Thymus (tissue), 11 donors: ENCODE measurements around the gene LRRC39. TPM values are rescaled to one million over a fixed set of nuclear protein-coding genes. Genes with fewer than 3 reads are reported as not detected.

Experiments used
- DNase-seq, 9 donors: peaks; one replicate each; pipeline ENCODE4 v3.0.0-alpha.2; 2013; ENCODE audit warnings: low spot score in 9 of 9, low read depth in 6 of 9, missing footprints in 1 of 9
- H3K27ac ChIP-seq, 2 donors: one replicate each; pipeline ENCODE4 v1.5.1; 2013; ENCODE audit warnings: control low read depth in 1 of 2, low read depth in 1 of 2, low read length in 1 of 2, mild to moderate bottlenecking in 1 of 2, moderate library complexity in 1 of 2
- H3K27me3 ChIP-seq, 2 donors: one replicate each; pipeline ENCODE4 v1.5.1; 2013; ENCODE audit warnings: low read length in 1 of 2; ENCODE audit not compliant: control insufficient read depth in 2 of 2, insufficient read depth in 1 of 2
- H3K36me3 ChIP-seq, 2 donors: one replicate each; pipeline ENCODE4 v1.5.1; 2013; ENCODE audit warnings: low read length in 1 of 2, mild to moderate bottlenecking in 1 of 2, moderate library complexity in 1 of 2; ENCODE audit not compliant: control insufficient read depth in 2 of 2, insufficient read depth in 2 of 2
- H3K4me1 ChIP-seq, 2 donors: one replicate each; pipeline ENCODE4 v1.5.1; 2013; ENCODE audit warnings: low read length in 2 of 2; ENCODE audit not compliant: control insufficient read depth in 2 of 2, insufficient read depth in 2 of 2
- H3K4me3 ChIP-seq, 2 donors: one replicate each; pipeline ENCODE4 v1.5.1; 2013; ENCODE audit warnings: low read length in 2 of 2, control low read depth in 1 of 2, mild to moderate bottlenecking in 1 of 2
- H3K9me3 ChIP-seq, 2 donors: one replicate each; pipeline ENCODE4 v1.5.1; 2013; ENCODE audit warnings: low read length in 1 of 2, mild to moderate bottlenecking in 1 of 2; ENCODE audit not compliant: control insufficient read depth in 2 of 2, insufficient read depth in 1 of 2
- WGBS: extraction: QIAGEN DNeasy Blood & Tissue Kit; methylation state at CpG from one replicate; pipeline ENCODE4 v1.1.7; 2013; 5-methylcytosine and 5-hydroxymethylcytosine counted together
- polyA plus RNA-seq: library from polyadenylated mRNA; stranded (reverse); fragments of 200-250 nt; gene quantifications from one replicate; pipeline ENCODE4 v1.2.3, GENCODE V29; 2013
- total RNA-seq: library from RNA; stranded (reverse); fragments of 120-200 nt; gene quantifications from one replicate; pipeline ENCODE4 v1.2.4, GENCODE V29; 2013
- donor health status: healthy.

Gene LRRC39
- total and polyA plus RNA-seq, 2 donors = 1.7 to 6.7 TPM

DNA sequence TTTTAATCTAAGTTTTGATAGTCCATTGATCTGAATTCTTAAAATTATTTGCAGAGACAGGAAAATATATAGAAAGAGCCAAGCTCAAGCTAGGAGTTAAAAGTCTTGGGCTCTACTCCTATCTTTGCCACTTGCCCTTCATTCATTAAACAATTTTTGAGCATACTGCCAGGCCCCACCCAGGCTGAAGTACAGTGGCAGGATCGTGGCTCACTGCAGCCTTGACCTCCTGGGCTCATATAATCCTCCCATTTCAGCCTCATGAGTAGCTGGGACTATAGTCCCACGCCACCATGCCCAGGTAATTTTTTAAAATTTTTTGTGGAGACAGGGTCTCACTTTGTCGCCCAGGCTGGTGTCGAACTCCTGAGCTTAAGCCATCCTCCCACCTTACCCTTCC lies 36.9 kb downstream of the LRRC39 start:
- Histone ChIP-seq H3K27ac (no peak overlapping the region), H3K36me3 (peaks cover 30 to 77% of the 10 kb centered on the region in 2 donors), H3K4me3 (no peak overlapping the region), H3K27me3 (no peaks in the 10 kb centered on the region), H3K4me1 (no peaks in the 10 kb centered on the region), H3K9me3 (no peaks in the 10 kb centered on the region)
- WGBS = 98% methylated on average over 4 of the region's 4 CpGs
- no peak for DNase-seq

DNA sequence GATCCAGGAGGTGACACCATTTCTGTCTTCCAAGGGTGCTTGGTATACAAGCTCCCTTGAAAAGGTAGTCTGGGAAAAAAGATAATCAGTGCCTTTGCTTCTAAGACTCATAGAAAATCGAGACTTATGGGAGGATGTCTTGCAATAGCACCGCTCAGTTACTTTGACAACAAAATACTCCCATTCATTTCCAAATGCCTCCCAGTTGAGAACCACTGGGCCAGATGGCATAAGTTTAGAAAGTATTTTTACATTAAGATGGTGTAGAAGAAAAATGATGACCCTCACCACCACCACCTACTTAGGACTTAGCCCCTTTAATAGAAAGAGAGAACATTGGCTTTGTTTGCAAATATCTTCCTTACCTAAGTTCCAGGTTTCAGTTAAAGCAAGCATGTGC lies 40.5 kb downstream of the LRRC39 start:
- Histone ChIP-seq H3K27ac (no peak overlapping the region), H3K4me3 (no peak overlapping the region), H3K4me1 (peaks cover 5 to 6% of the 10 kb centered on the region in 2 donors), H3K36me3 (peaks cover 23 to 48% of the 10 kb centered on the region in 2 donors), H3K9me3 (no peaks in the 10 kb centered on the region), H3K27me3 (no peaks in the 10 kb centered on the region)
- 95% methylated on average over 2 of the region's 2 CpGs for WGBS
- DNase-seq = no peak

DNA sequence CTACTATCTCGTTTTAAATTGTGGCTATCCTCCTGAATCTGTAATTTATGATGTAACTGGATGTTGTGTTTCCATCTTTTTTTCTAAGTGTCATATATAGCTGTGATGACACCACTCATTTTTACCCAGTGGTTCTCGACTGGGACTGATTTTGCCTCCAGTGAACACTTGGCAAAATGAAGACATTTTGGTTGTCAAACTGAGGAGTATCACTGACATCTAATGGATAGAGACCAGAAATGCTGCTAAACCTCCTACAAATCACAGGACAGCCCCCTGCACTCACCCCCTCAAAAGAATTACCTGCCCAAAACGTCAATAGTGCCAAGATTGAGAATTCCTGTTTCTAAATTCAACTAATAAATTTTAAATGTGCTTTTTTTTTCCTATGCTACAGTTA lies 43.2 kb downstream of the LRRC39 start:
- Histone ChIP-seq H3K4me1 (peaks cover 7 to 15% of the 10 kb centered on the region in 2 donors), H3K36me3 (peaks cover 13 to 30% of the 10 kb centered on the region in 2 donors), H3K4me3 (no peak overlapping the region), H3K27me3 (no peaks in the 10 kb centered on the region), H3K27ac (no peak overlapping the region), H3K9me3 (no peaks in the 10 kb centered on the region)
- no peak for DNase-seq
- 93% methylated on average over 3 of the region's 3 CpGs for WGBS

DNA sequence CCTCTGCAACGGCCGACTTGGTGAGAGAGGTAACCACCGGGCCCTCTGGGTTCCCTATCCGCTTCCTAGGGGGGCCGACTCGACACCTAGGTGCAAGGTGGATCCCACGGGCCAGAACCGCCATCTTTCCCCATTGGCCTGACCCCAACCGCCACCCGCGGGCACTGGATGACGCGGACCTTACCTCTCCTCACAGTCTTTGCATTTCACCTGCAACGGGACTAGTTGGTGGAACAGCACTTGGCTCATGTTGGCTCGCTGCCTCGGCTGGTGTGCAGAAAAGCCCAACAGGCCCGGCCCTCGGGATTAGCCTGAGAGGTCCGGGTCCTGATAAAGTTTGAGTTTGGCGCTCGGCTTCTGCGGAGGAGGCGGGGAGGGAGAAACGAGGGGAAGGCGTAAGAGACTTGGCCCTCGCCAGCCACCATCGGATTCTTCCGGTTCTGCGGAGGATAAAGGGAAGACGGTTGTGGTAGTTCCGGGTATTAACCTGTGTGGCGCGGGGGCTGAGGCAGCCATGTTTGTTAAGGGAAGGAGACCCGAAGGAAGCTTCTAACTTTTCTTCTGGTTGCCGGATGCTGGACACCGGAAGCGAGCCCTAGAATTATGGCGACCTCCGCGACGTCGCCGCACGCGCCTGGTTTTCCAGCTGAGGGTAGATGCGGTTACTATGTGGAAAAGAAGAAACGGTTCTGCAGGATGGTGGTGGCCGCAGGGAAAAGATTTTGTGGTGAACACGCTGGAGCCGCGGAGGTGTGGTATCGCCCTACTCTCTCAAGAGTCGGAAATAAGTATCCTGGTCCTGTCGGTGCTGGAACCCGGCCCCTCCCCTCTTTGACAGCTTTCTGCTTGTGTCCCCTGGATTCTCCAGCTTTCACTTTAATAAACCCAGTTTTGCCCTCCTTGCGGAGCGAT lies 45.2 kb downstream of the LRRC39 start, which contains the start of the genes SASS6 and TRMT13:
Gene SASS6, minus strand, starts transcription at position 365 of the 912 bp plus-strand sequence. Its CDS starts 116 bp downstream, at position 249.
Gene TRMT13, plus strand, starts transcription at position 598 of the 912 bp plus-strand sequence. Its CDS starts 6 bp downstream, at position 604.
- peak within 1 kb of the TSS; percentile 18 to 75 for H3K27ac ChIP-seq
- H3K9me3 ChIP-seq = no peaks in the 10 kb centered on the region
- WGBS = under 1% methylated on average over 57 of the region's 57 CpGs
- no peaks in the 10 kb centered on the region for H3K27me3 ChIP-seq
- peak within 1 kb of the TSS; percentile 65 to 87 for H3K4me3 ChIP-seq
- peaks cover 8 to 11% of the 10 kb centered on the region in 2 donors for H3K36me3 ChIP-seq
- DNase-seq = peak; percentile 89 to 99 (median 96)
- peaks cover 7 to 15% of the 10 kb centered on the region in 2 donors for H3K4me1 ChIP-seq

DNA sequence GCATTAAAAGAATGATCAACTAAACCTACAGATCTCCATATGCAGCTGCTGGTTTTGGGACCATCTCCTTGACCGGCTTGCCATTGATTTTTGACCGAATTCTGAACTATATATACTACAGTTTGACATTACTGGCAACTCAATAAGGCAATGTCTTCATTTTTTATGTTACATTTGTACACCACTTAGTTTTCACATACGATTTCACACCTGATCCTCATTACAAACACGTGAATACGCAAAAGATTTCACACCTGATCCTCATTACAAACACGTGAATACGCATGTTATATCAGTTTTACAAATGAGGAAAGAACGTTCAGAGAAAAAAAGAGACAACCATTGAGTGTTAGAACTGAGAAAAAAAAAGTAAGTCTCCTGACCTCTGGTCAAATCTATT lies 46.4 kb downstream of the LRRC39 start:
- Histone ChIP-seq H3K9me3 (no peaks in the 10 kb centered on the region), H3K27ac (no peak overlapping the region), H3K36me3 (no peaks in the 10 kb centered on the region), H3K27me3 (no peaks in the 10 kb centered on the region), H3K4me1 (peaks cover 7 to 15% of the 10 kb centered on the region in 2 donors), H3K4me3 (peak overlapping the region; percentile 65 to 87)
- 88% methylated on average over 8 of the region's 8 CpGs for WGBS
- no peak for DNase-seq

- Histone ChIP-seq H3K4me3 (no peak overlapping the region), H3K36me3 (no peaks in the 10 kb centered on the region), H3K9me3 (no peaks in the 10 kb centered on the region), H3K27me3 (no peaks in the 10 kb centered on the region), H3K4me1 (peaks cover 7 to 15% of the 10 kb centered on the region in 2 donors), H3K27ac (no peak overlapping the region)
- 97% methylated on average over 5 of the region's 5 CpGs for WGBS
- no peak for DNase-seq
Observed at GRCh38 chr1:100130552-100131077, 47.4 kb downstream of the LRRC39 start.

- peaks cover 6 to 10% of the 10 kb centered on the region in 2 donors for H3K36me3 ChIP-seq
- no peak overlapping the region for H3K4me3 ChIP-seq
- no peak overlapping the region for H3K27ac ChIP-seq
- H3K4me1 ChIP-seq = peaks cover 2 to 9% of the 10 kb centered on the region in 2 donors
- no peak for DNase-seq
- 95% methylated on average over 1 of the region's 1 CpG for WGBS
- H3K27me3 ChIP-seq = no peaks in the 10 kb centered on the region
- no peaks in the 10 kb centered on the region for H3K9me3 ChIP-seq
Observed at GRCh38 chr1:100127226-100127625, 50.8 kb downstream of the LRRC39 start.

GRCh38 chr1:100122177-100122576 lies 55.9 kb downstream of the LRRC39 start:
- Histone ChIP-seq H3K4me3 (no peak overlapping the region), H3K27me3 (no peaks in the 10 kb centered on the region), H3K9me3 (no peaks in the 10 kb centered on the region), H3K36me3 (peaks cover 12 to 22% of the 10 kb centered on the region in 2 donors), H3K4me1 (no peaks in the 10 kb centered on the region), H3K27ac (no peak overlapping the region)
- 98% methylated on average over 1 of the region's 1 CpG for WGBS
- no peak for DNase-seq

DNA sequence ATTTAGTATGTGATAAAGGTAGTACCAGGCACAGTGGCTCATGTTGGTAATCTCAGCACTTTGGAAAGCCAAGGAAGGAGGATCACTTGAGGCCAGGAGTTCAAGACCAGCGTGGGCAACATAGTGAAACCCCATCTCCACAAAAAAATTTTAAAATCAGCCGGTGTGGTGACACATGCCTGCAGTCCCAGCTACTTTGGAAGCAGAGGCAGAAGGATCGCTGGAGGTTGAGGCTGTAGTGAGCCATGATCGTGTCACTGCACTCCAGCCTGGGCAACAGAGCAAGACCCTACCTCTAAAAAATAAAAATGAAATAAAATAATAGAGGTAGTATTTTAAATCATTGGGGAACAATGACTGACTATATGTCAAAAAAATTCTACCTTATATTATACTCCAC lies 62.5 kb downstream of the LRRC39 start:
- no peak overlapping the region for H3K27ac ChIP-seq

More for the DNA sequence above, 62.5 kb downstream of the LRRC39 start:
- Histone ChIP-seq H3K27me3 (no peaks in the 10 kb centered on the region), H3K4me3 (no peak overlapping the region), H3K4me1 (no peaks in the 10 kb centered on the region), H3K9me3 (no peaks in the 10 kb centered on the region), H3K36me3 (peaks cover 7 to 14% of the 10 kb centered on the region in 2 donors)
- WGBS = over 99% methylated on average over 4 of the region's 4 CpGs
- no peak for DNase-seq
